GM19239 (cell line): ENCODE measurements around the gene THSD7B.
"Not testable (repeated sequence)": the region's sequence is repeated elsewhere in the genome, so short reads cannot be mapped to it uniquely, and the experiment has no call there.

ENCODE experiments used
- DNase-seq: peaks from one replicate; pipeline ENCODE4 v3.0.0; 2011; ENCODE audit warnings: low spot score; ENCODE audit not compliant: insufficient read length
- FAIRE-seq: peaks from 2 replicates; lab custom pipeline; 2011; peaks lifted over from hg19 to GRCh38; lab: Jason Lieb, UNC

Gene THSD7B

GRCh38 chr2:137031731-137032130 is 266.4 kb downstream of the THSD7B start:
- FAIRE-seq (no peak), DNase-seq (no peak)

DNA sequence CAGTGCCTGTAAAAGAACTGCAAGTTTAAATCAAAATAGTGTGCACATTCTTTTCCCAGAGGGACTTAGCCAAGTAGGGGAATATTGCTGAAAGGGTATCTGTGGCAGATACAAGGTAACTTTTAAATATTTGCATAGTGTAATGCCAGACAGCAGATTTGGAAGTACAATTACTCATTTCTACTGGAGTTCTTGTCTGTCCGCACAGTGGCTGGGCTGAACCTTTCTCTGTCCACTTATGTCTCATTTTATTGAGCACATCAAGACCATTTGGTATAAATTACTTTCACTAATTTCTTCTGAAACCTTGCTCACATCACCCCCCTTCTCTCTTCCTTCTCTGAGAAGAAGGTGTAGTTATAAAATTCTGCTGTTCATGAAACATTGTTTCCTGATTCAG is 271.3 kb downstream of the THSD7B start:
- DNase-seq, result no peak
- no peak for FAIRE-seq

DNA sequence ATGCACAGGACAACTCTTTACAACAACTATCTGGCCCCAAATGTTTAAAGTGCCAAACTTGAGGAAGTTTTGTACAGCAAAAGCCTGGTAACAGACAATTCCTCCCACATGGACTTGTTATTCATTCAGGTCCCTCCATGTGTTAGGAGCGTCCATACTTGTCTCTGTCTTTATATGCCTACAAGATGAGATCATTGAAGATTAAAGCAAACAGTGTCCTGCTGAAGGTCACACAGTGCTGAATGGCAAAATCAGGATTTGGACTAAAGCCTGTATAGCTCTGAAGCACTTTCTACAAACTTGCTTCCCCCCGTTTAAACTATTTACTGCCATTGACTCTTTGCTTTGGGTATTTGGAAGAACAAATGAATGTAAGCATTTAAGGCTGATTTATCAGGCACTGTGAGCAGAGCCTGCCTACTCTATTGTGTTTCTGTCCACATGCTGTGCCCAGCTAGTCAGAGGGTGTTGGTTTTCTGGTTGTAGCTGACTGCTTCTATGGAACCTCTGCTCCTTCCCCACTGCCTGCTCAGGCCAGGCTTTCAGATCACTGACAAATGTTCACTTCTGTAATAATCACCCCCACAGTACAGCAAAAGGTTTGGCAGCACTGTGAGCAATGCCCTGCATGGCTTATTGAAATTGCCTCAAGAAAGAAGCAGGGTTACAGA is 274.3 kb downstream of the THSD7B start:
- DNase-seq (no peak), FAIRE-seq (no peak)

DNA sequence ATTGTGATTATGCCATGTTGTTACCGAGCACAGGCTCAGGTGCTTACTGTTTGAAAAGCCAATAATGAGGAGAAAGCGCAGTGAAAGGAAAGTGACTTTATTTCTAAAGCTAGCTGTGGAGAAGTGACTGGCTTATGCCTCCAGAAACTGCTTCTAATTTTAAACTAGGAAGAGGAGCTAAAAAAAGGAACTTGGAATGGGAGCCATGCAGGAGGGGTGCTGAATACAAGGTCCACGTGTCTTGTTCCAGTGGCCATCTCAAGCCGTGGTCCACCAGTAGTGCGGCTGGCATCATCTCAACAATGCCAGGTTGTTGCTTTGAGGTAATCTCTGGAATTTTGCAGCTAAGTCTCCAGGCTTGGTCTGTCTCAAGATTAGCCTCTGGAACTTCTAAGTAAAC is 282.0 kb downstream of the THSD7B start:
- FAIRE-seq (no peak), DNase-seq (no peak)

DNA sequence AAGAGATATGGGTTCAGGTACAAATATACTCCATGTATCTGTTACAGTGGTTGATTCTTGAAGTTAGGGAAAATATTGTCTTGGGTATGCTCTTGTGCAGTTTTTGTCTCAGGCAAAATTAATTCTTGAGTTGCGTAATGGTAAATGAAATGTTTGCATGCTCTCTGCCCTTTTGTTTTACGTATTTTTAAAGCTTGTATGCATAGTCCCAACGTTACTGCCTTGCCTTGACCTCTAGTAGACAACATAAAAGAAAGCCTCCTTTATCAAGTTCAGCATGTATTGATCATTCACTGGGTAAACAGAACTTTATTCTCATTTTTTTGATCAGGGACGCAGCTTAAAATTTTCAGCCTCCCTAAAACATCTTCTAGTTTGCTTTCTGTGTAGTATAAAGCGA is 283.1 kb downstream of the THSD7B start:
- DNase-seq (no peak), FAIRE-seq (no peak)

DNA sequence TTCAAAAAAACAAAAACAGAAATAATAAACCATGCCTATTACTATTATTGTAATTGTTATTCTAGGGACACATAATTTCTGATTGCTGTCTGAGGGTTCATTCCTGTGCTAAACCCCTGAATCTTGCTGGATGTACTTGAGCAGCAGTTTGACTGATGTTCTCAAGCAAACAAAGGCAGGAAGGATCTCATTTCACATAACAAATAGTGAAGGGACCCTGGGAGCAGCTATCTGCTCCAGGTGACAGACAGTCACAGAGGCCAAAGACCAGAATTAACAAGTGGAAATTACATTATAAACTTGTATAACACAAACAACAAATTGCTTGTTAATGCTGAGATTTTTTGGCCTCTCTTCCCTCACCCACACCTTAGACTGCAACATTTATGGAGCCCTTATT is 284.2 kb downstream of the THSD7B start:
- no peak for DNase-seq

DNA sequence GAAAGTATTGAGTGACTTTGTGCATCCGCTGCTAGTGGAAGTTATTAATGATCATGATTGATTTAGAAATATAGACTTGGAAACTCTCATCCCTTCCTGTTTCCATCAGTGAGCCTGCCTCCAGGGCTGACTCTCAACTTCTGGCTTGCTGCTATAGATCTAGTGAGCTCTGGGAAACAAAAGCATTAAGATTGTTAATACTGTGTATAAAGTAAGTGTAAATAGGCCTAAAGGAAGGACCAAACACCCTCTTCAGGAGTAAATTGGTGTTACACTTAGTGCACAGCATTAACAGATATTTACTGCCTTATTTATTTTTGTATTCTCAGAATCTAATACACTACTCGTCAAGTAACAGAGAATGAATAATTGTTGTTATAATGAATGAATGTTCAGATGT is 285.6 kb downstream of the THSD7B start:
- DNase-seq, result no peak
- no peak for FAIRE-seq

More for the DNA sequence above, 284.2 kb downstream of the THSD7B start:
- FAIRE-seq, result no peak

DNA sequence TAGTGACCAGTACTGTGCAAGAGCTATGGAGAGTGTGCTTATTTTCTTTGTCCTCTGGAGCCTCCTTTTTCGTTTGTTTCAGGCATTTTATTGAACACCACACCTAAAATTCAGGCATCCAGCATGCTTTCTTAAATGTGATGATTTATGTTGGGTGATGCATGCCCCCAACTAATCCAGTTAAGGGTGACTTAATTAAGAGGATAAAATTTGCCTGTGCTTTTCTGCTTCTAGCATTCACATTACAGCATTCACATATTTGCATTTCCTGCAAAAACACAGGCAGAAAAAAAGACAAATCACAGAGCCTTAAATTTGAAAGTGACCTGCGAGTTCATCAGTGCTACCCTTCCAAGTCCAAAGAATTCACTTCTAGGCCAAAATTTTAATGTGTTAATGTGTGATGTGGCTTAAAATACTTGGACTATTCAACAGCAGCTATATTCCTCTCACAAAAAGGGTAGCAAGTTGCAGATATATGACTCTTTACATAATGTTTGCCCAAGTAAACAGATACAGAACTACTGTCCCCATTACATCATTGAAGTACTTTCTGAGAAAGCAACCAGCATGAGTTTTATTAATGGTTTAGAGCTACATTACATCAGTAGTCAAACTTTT is 286.5 kb downstream of the THSD7B start:
- FAIRE-seq (no peak), DNase-seq (no peak)

DNA sequence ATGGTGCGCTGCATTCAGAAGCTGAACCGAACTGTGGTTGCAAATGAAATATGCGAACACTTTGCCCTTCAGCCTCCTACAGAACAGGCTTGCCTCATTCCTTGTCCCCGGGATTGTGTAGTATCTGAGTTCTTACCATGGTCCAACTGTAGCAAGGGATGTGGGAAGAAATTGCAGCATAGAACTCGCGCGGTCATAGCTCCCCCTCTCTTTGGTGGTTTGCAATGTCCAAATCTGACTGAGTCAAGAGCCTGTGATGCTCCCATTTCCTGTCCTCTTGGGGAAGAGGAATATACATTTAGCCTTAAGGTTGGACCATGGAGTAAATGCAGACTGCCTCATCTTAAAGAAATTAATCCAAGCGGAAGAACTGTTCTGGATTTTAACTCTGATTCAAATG is 291.4 kb downstream of the THSD7B start:
- DNase-seq, result no peak
- no peak for FAIRE-seq

- not testable (repeated sequence) for FAIRE-seq, DNase-seq
Observed at GRCh38 chr2:137076111-137076765, 310.9 kb downstream of the THSD7B start.

GRCh38 chr2:137091704-137092103 is 326.4 kb downstream of the THSD7B start:
- FAIRE-seq (no peak), DNase-seq (no peak)

DNA sequence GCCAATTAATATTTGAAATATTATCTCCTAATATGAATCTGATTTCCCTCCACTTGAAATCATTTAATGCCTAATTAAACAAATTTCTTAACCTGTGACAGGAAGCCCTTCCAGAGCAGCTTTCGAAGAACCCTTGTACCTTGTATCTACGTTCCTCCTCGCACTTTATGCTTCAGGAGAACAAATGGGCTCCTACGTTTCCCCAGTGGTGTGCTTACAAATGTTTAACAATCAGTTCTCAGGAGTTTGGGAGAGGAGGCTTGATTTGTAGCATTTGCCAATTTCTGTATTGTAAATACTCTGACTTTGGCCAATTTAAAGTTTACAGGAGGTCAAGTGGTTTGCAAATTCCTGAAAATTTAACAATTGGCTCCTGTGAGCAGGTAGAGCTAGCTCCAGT is 327.8 kb downstream of the THSD7B start:
- DNase-seq, result no peak
- FAIRE-seq, result no peak

GRCh38 chr2:137096187-137096586 is 330.8 kb downstream of the THSD7B start:
- DNase-seq, result no peak

GRCh38 chr2:137096693-137097092 is 331.3 kb downstream of the THSD7B start:
- DNase-seq (no peak), FAIRE-seq (no peak)

More at GRCh38 chr2:137096187-137096586, 330.8 kb downstream of the THSD7B start:
- FAIRE-seq, result no peak

GRCh38 chr2:137101814-137102213 is 336.5 kb downstream of the THSD7B start:
- not testable (repeated sequence) for FAIRE-seq, DNase-seq

DNA sequence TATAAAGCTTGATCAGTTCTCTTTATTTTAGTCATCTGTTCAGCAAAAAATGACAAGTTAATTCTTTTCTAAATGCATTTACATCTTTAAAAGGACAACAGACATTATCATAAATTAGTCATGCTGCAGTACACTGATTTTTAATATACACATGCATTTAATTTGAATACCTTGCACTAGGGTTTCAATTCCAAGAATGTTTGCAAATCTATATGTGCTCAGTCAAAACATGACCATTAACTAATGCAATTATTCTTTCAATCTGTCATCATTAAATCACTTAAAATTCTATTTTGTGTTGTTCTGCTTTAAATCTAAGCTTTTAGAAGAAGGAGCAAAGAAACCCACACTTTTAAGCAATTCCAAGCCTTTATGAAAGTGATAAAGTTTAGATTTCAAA is 342.6 kb downstream of the THSD7B start:
- FAIRE-seq, result no peak
- no peak for DNase-seq

- FAIRE-seq, result no peak
- no peak for DNase-seq
Observed at GRCh38 chr2:137111896-137112295, 346.6 kb downstream of the THSD7B start.

DNA sequence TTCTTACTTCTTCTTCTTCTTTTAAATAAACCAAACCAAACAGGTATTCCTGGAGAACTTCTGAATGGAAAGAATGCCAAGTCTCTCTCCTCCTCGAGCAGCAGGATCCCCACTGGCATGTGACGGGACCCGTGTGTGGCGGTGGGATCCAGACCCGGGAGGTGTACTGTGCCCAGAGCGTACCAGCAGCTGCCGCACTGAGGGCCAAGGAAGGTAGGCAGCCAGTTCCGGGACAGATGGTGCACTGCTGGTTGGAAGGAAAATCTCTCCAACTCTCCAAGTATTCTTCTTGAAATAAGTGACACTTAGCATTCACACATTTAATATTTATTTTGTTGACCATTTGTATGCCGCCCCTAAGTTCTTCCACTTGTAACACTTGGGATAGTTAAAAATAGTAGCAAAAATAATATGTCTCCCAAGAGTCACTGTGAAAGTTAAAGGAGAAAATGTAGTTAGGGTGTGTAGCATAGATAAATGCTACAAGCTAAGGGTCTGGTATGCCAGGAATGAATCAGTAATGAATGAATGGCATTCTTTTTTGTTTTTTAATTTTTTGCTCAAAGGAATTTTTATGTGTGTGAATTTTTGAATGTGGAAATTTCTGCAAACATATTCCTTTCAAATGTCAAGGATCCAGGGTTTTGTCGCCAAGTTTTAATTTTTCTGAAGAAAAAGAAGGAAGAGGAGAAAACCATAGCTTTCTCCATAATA is 349.9 kb downstream of the THSD7B start:
- no peak for FAIRE-seq
- DNase-seq, result no peak

- no peak for FAIRE-seq
Observed at GRCh38 chr2:137115795-137116089, 350.4 kb downstream of the THSD7B start.

DNA sequence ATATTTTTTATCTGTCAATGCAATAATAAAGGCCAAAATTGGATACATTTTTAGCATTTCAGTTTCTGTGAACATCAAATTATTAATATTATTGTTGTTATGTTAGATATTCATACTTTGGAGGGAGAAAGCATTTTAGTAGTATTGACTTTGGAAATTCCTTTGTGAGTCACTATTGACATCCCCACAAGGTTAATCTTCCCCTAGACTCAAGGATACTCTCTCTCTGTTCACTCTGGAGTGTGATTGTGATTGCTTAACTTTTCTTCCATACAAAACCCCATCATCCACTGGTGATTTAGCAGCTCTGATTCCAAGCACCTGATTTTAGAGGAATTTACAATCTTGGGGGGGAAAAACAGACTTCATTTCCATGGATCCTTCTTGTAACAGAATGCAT is 352.0 kb downstream of the THSD7B start:
- FAIRE-seq, result no peak
- DNase-seq, result no peak

More at GRCh38 chr2:137115795-137116089, 350.4 kb downstream of the THSD7B start:
- DNase-seq, result no peak

DNA sequence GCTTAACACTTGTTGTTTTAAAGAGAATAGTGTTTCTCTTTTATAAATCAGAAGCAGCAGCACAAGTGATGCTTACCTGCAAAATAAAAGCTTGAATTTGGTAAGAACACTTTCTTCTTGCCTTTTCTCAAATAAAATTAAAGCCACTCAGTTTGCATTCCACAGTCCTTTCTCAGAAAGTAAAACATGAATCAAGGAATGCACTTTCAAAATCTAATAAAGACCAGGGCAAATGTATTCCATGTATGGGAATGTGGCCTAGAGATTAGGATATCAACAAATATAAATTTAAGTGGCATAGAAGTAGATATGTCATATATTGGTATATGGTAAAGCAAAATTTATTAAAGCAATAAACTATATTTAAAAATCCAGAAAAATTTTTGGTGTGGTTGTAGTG is 352.8 kb downstream of the THSD7B start:
- FAIRE-seq, result no peak

More for the DNA sequence above, 352.8 kb downstream of the THSD7B start:
- no peak for DNase-seq
